ENCODE data around the gene CERS6. TPM values are rescaled to one million over a fixed set of nuclear protein-coding genes. Genes with fewer than 3 reads are reported as not detected.

Gene CERS6
- total and polyA plus RNA-seq, 10 donors: 2.5 to 22.3 (median 12.8) TPM

GRCh38 chr2:168422584-168422983 lies 33.5 kb upstream of the CERS6 start:
- intact Hi-C loops (cut with DNase I; ENCODE audit: low total_unique reads): no loop called here
- H3K27ac ChIP-seq: no peak overlapping the region
- no peak overlapping the region for H3K4me3 ChIP-seq
- TF ChIP-seq POLR2A (IDR thresholded peaks at IDR 0.05) (no peak), CTCF (IDR thresholded peaks at IDR 0.05 in 8 of 11, conservative IDR thresholded peaks at IDR 0.05 in 3 of 11) (no peak), POLR2AphosphoS5 (IDR thresholded peaks at IDR 0.05) (no peak)
- H3K4me1 ChIP-seq: no peaks in the 10 kb centered on the region
- no peak for DNase-seq
- H3K9me3 ChIP-seq: peaks cover 0 to 6% (median 0%) of the 10 kb centered on the region in 8 donors
- no peaks in the 10 kb centered on the region for H3K36me3 ChIP-seq
- no peaks in the 10 kb centered on the region for H3K27me3 ChIP-seq (replicated peaks in 1 of 7)

- intact Hi-C loops (cut with DNase I; ENCODE audit: low total_unique reads): no loop called here
- H3K4me1 ChIP-seq: no peaks in the 10 kb centered on the region
- H3K36me3 ChIP-seq: no peaks in the 10 kb centered on the region
- H3K27me3 ChIP-seq (replicated peaks in 1 of 7): no peaks in the 10 kb centered on the region
- TF ChIP-seq POLR2AphosphoS5 (IDR thresholded peaks at IDR 0.05) (no peak), POLR2A (IDR thresholded peaks at IDR 0.05) (no peak), CTCF (IDR thresholded peaks at IDR 0.05 in 8 of 11, conservative IDR thresholded peaks at IDR 0.05 in 3 of 11) (no peak)
- H3K27ac ChIP-seq: no peak overlapping the region
- no peak for DNase-seq
- 23 to 39% (median 30%) methylated on average over 2 of the region's 2 CpGs for WGBS, 5 donors
- no peak overlapping the region for H3K4me3 ChIP-seq
- H3K9me3 ChIP-seq: peaks cover 0 to 6% (median 0%) of the 10 kb centered on the region in 8 donors
Measured at GRCh38 chr2:168424112-168424951, 31.7 kb upstream of the CERS6 start.

GRCh38 chr2:168424971-168425370 lies 31.1 kb upstream of the CERS6 start:
- Histone ChIP-seq H3K36me3 (no peaks in the 10 kb centered on the region), H3K9me3 (peaks cover 0 to 6% (median 0%) of the 10 kb centered on the region in 8 donors), H3K27me3 (replicated peaks in 1 of 7) (no peaks in the 10 kb centered on the region), H3K27ac (no peak overlapping the region), H3K4me1 (no peaks in the 10 kb centered on the region), H3K4me3 (no peak overlapping the region)
- DNase-seq: no peak
- intact Hi-C loops (cut with DNase I; ENCODE audit: low total_unique reads): no loop called here
- TF ChIP-seq POLR2AphosphoS5 (IDR thresholded peaks at IDR 0.05): no peak
- no peak for TF ChIP-seq CTCF (IDR thresholded peaks at IDR 0.05 in 8 of 11, conservative IDR thresholded peaks at IDR 0.05 in 3 of 11)
- no peak for TF ChIP-seq POLR2A (IDR thresholded peaks at IDR 0.05)
- WGBS, 5 donors: 58 to 76% (median 64%) methylated on average over 3 of the region's 3 CpGs

GRCh38 chr2:168426861-168427260 lies 29.2 kb upstream of the CERS6 start:
- peaks cover 0 to 6% (median 0%) of the 10 kb centered on the region in 8 donors for H3K9me3 ChIP-seq
- 76 to 88% (median 85%) methylated on average over 2 of the region's 2 CpGs for WGBS, 5 donors
- H3K27ac ChIP-seq: no peak overlapping the region
- H3K27me3 ChIP-seq (replicated peaks in 1 of 7): no peaks in the 10 kb centered on the region
- TF ChIP-seq POLR2AphosphoS5 (IDR thresholded peaks at IDR 0.05): no peak
- DNase-seq: no peak
- no peak overlapping the region for H3K4me3 ChIP-seq
- H3K4me1 ChIP-seq: no peaks in the 10 kb centered on the region
- no peaks in the 10 kb centered on the region for H3K36me3 ChIP-seq
- intact Hi-C loops (cut with DNase I; ENCODE audit: low total_unique reads): no loop called here

All from spleen (tissue), 11 donors.